HepG2 (cell line): ENCODE measurements around the gene TOB2. TPM values are rescaled to one million over a fixed set of nuclear protein-coding genes. Genes with fewer than 3 reads are reported as not detected.

Experiments used
- BRD4 ChIP-seq: sonication (generic); formaldehyde crosslinking; IDR thresholded peaks from 2 replicates; pipeline ENCODE4 v1.4.0; 2020; ENCODE audit warnings: missing genetic modification reagents
- GMEB2 ChIP-seq: IDR thresholded peaks from 2 replicates; pipeline ENCODE4 v1.6.1; 2016; ENCODE audit warnings: missing biosample characterization, missing genetic modification reagents, low read depth
- HHEX ChIP-seq: IDR thresholded peaks from 2 replicates; pipeline ENCODE4 v1.6.1; 2016; ENCODE audit warnings: control low read depth
- JUNB ChIP-seq: sonication (generic); formaldehyde crosslinking; IDR thresholded peaks from 2 replicates; pipeline ENCODE4 v1.8.0; 2022; ENCODE audit warnings: missing genetic modification reagents, mild to moderate bottlenecking, borderline replicate concordance
- MAFK ChIP-seq, 2 experiments: IDR thresholded peaks in 1 of 2; conservative IDR thresholded peaks in 1 of 2; 2 replicates each; pipeline ENCODE4 v1.6.1; 2011; ENCODE audit warnings: improper control_type of control experiment in 2 of 2, low read length in 2 of 2
- NFYC ChIP-seq: IDR thresholded peaks from 2 replicates; pipeline ENCODE4 v1.6.1; 2016; ENCODE audit warnings: missing genetic modification reagents, missing compliant biosample characterization
- NR2C2 ChIP-seq: sonication (generic); formaldehyde crosslinking; IDR thresholded peaks from 2 replicates; pipeline ENCODE4 v1.4.0; 2020; ENCODE audit warnings: missing genetic modification reagents, mild to moderate bottlenecking, moderate library complexity, borderline replicate concordance
- RAD51 ChIP-seq: fragments of 450-650 bp; IDR thresholded peaks from 2 replicates; pipeline ENCODE4 v1.6.1; 2016; ENCODE audit warnings: borderline replicate concordance
- SCMH1 ChIP-seq: sonication (generic); formaldehyde crosslinking; IDR thresholded peaks from 2 replicates; pipeline ENCODE4 v1.9.0; 2021; ENCODE audit warnings: missing genetic modification reagents, mild to moderate bottlenecking, borderline replicate concordance
- TEAD2 ChIP-seq: sonication (generic); formaldehyde crosslinking; IDR thresholded peaks from 2 replicates; pipeline ENCODE4 v1.9.0; 2021; ENCODE audit warnings: missing genetic modification reagents
- ZBTB33 ChIP-seq: sonication (generic); formaldehyde crosslinking; IDR thresholded peaks from 2 replicates; pipeline ENCODE4 v1.4.0; 2020; ENCODE audit warnings: missing genetic modification reagents
- ZFY ChIP-seq: sonication (generic); formaldehyde crosslinking; IDR thresholded peaks from 2 replicates; pipeline ENCODE4 v1.4.0; 2020; ENCODE audit warnings: missing genetic modification reagents
- ZNF264 ChIP-seq: sonication (generic); formaldehyde crosslinking; IDR thresholded peaks from 2 replicates; pipeline ENCODE4 v1.4.0; 2020; ENCODE audit warnings: missing genetic modification reagents
- ZNF609 ChIP-seq: sonication (generic); formaldehyde crosslinking; IDR thresholded peaks from 2 replicates; pipeline ENCODE4 v1.4.0; 2020; ENCODE audit warnings: mild to moderate bottlenecking, missing genetic modification reagents, borderline replicate concordance
- ZNF687 ChIP-seq: sonication (generic); formaldehyde crosslinking; IDR thresholded peaks from 2 replicates; pipeline ENCODE4 v1.5.1; 2020; ENCODE audit warnings: mild to moderate bottlenecking, missing genetic modification reagents, moderate library complexity
- ZSCAN25 ChIP-seq: sonication (generic); formaldehyde crosslinking; IDR thresholded peaks from 2 replicates; pipeline ENCODE4 v1.8.0; 2022; ENCODE audit warnings: mild to moderate bottlenecking, missing genetic modification reagents
- polyA plus RNA-seq, 8 experiments: library from polyadenylated mRNA; depleted of rRNA in 3 of 8; stranded (reverse) in 7 of 8; unstranded in 1 of 8; fragments of >200 nt; fragmentation: Illumina TruSeq in 4 of 8; extraction: Trizol in 4 of 8; gene quantifications; 2 replicates each; pipeline versions ENCODE4 v1.2.1 to v1.2.3, GENCODE V29; 2011 to 2016; ENCODE audit warnings: low read depth in 4 of 8, missing spikeins in 1 of 8, mixed read lengths in 1 of 8; ENCODE audit not compliant: insufficient read depth in 1 of 8
- total RNA-seq, 5 experiments: library from RNA; depleted of rRNA; stranded (reverse); fragments of >200 nt; fragmentation: Illumina TruSeq; extraction: Trizol; gene quantifications; 2 replicates each; pipeline ENCODE4 v1.2.3, GENCODE V29; 2016; ENCODE audit warnings: low read depth in 1 of 5

Gene TOB2
- total and polyA plus RNA-seq, 2 of the 13 experiments (the other 11 are each of a cell fraction or from before 2014, with no cell fraction given) = 12.2 to 13.7 TPM

- TF ChIP-seq GMEB2 = peak; percentile 59
- no peak for TF ChIP-seq JUNB
- no peak for TF ChIP-seq ZNF264 (CRISPR knock-in tag)
- no peak; the same call in 1 of the 2 replicates for TF ChIP-seq BRD4 (CRISPR knock-in tag)
- TF ChIP-seq HHEX = peak; percentile 9; the same call in 1 of the 2 replicates
- peak; percentile 99 for TF ChIP-seq NR2C2 (CRISPR knock-in tag)
- no peak for TF ChIP-seq MAFK (conservative IDR thresholded peaks at IDR 0.05 in 1 of 2, IDR thresholded peaks at IDR 0.05 in 1 of 2; ENCODE audit: low read length in 2 of 2)
- TF ChIP-seq NFYC (CRISPR knock-in tag) = peak; percentile 90
- TF ChIP-seq ZNF687 (CRISPR knock-in tag) = peak; percentile 77
- TF ChIP-seq ZFY (CRISPR knock-in tag) = peak; percentile 90
- TF ChIP-seq TEAD2 = no peak
- TF ChIP-seq RAD51 = no peak; the same call in 1 of the 2 replicates
- TF ChIP-seq ZSCAN25 (CRISPR knock-in tag) = no peak
- TF ChIP-seq SCMH1 (CRISPR knock-in tag) = no peak
- 0 out of 2 replicates have a peak, but pooled peaks have one; percentile 8 for TF ChIP-seq ZBTB33
- no peak for TF ChIP-seq ZNF609 (CRISPR knock-in tag)
Observed at GRCh38 chr22:41468381-41469217, 22.0 kb upstream of the TOB2 start, which contains the start of the genes ACO2 and PHF5A (continued).
